NB4 (cell line): Measurements from ENCODE around the gene FLT4.

Experiments
- DNase-seq: peaks from one replicate; pipeline ENCODE4 v3.0.0; 2010; ENCODE audit warnings: low read depth
- H3K4me3 ChIP-seq: one replicate; pipeline ENCODE4 v1.5.1; 2011; ENCODE audit warnings: mild to moderate bottlenecking, low read depth, low read length, moderate library complexity
- CTCF ChIP-seq: IDR thresholded peaks from one replicate; pipeline ENCODE4 v1.5.1; 2012; ENCODE audit warnings: low read depth, low read length
- MAX ChIP-seq: IDR thresholded peaks from 2 replicates; pipeline ENCODE4 v1.6.1; 2011; ENCODE audit warnings: low read depth, low read length
- MYC ChIP-seq: IDR thresholded peaks from 2 replicates; pipeline ENCODE4 v1.6.1; 2011; ENCODE audit warnings: low read depth, low read length
- POLR2A ChIP-seq: IDR thresholded peaks from 2 replicates; pipeline ENCODE4 v1.6.1; 2011; ENCODE audit warnings: mild to moderate bottlenecking; ENCODE audit not compliant: insufficient read length; ENCODE audit errors: extremely low read depth

FLT4 gene

GRCh38 chr5:180643191-180643851, 6.1 kb downstream of the FLT4 start:
- DNase-seq, result no peak
- TF ChIP-seq CTCF (no peak), POLR2A (no peak), MYC (no peak), MAX (no peak)
- H3K4me3 ChIP-seq, result no peak overlapping the region

- TF ChIP-seq POLR2A, result no peak
- TF ChIP-seq CTCF, result no peak
- TF ChIP-seq MYC, result no peak
- TF ChIP-seq MAX, result no peak
- DNase-seq, result no peak
These were observed 6.6 kb downstream of the FLT4 start for GRCh38 chr5:180642779-180643178.

GRCh38 chr5:180642181-180642775, 7.1 kb downstream of the FLT4 start:
- no peak for TF ChIP-seq MAX
- no peak for DNase-seq
- no peak overlapping the region for H3K4me3 ChIP-seq

More at GRCh38 chr5:180642779-180643178, 6.6 kb downstream of the FLT4 start:
- no peak overlapping the region for H3K4me3 ChIP-seq

GRCh38 chr5:180641566-180641900, 7.9 kb downstream of the FLT4 start:
- TF ChIP-seq CTCF (no peak), POLR2A (no peak), MYC (no peak), MAX (no peak)
- DNase-seq, result no peak

GRCh38 chr5:180640861-180641565, 8.4 kb downstream of the FLT4 start:
- DNase-seq, result no peak
- no peak for TF ChIP-seq CTCF
- TF ChIP-seq MYC, result no peak
- TF ChIP-seq MAX, result no peak
- no peak for TF ChIP-seq POLR2A

More at GRCh38 chr5:180641566-180641900, 7.9 kb downstream of the FLT4 start:
- H3K4me3 ChIP-seq, result no peak overlapping the region

GRCh38 chr5:180640611-180640860, 8.9 kb downstream of the FLT4 start:
- H3K4me3 ChIP-seq, result no peak overlapping the region
- DNase-seq, result no peak
- TF ChIP-seq POLR2A (no peak), MAX (no peak), CTCF (no peak), MYC (no peak)

More at GRCh38 chr5:180640861-180641565, 8.4 kb downstream of the FLT4 start:
- H3K4me3 ChIP-seq, result no peak overlapping the region
